Mesenchymal stem cell (in vitro differentiated cells and primary cell): ENCODE measurements around the gene TIAM2.
A peak's percentile ranks its signal among the peaks of the same experiment; 100 is the strongest.

Experiments
- DNase-seq: peaks from one replicate; pipeline ENCODE4 v3.0.0-alpha.2; 2013
- H2AFZ ChIP-seq: one replicate; pipeline ENCODE4 v1.6.1; 2013; ENCODE audit warnings: low read depth, mild to moderate bottlenecking, control low read depth, inconsistent platforms, low read length, moderate library complexity
- H2AK5ac ChIP-seq: 2 replicates; pipeline ENCODE4 v1.6.1; 2013; ENCODE audit warnings: low read length, moderate library complexity, mild to moderate bottlenecking, inconsistent platforms; ENCODE audit not compliant: severe bottlenecking
- H2BK120ac ChIP-seq: one replicate; pipeline ENCODE4 v1.6.1; 2013; ENCODE audit warnings: low read depth, mild to moderate bottlenecking, inconsistent platforms, low read length, moderate library complexity
- H2BK12ac ChIP-seq, 2 experiments: one replicate each; pipeline ENCODE4 v1.6.1; 2013; ENCODE audit warnings: inconsistent platforms in 2 of 2, low read length in 2 of 2, mild to moderate bottlenecking in 2 of 2, moderate library complexity in 2 of 2, control low read depth in 1 of 2
- H2BK15ac ChIP-seq: one replicate; pipeline ENCODE4 v1.6.1; 2013; ENCODE audit warnings: mild to moderate bottlenecking, low read depth, inconsistent platforms; ENCODE audit not compliant: poor library complexity, severe bottlenecking
- H2BK5ac ChIP-seq: 2 replicates; pipeline ENCODE4 v1.6.1; 2013; ENCODE audit warnings: low read depth, mild to moderate bottlenecking, low read length, control low read depth, inconsistent platforms; ENCODE audit not compliant: poor library complexity, severe bottlenecking
- H3K14ac ChIP-seq, 2 experiments: one replicate each; pipeline ENCODE4 v1.6.1; 2013; ENCODE audit warnings: inconsistent platforms in 2 of 2, low read length in 2 of 2, control low read depth in 1 of 2, mild to moderate bottlenecking in 1 of 2, moderate library complexity in 1 of 2
- H3K18ac ChIP-seq, 2 experiments: one replicate each; pipeline ENCODE4 v1.6.1; 2013; ENCODE audit warnings: inconsistent platforms in 2 of 2, low read length in 2 of 2, control low read depth in 1 of 2, low read depth in 1 of 2, mild to moderate bottlenecking in 1 of 2
- H3K23ac ChIP-seq, 2 experiments: one replicate each; pipeline ENCODE4 v1.6.1; 2013; ENCODE audit warnings: inconsistent platforms in 2 of 2, low read length in 2 of 2, mild to moderate bottlenecking in 2 of 2, moderate library complexity in 2 of 2, control low read depth in 1 of 2
- H3K27ac ChIP-seq: 2 replicates; pipeline ENCODE4 v1.5.1; 2013; ENCODE audit warnings: mild to moderate bottlenecking, moderate library complexity, low read length, control low read depth, inconsistent platforms; ENCODE audit not compliant: poor library complexity, severe bottlenecking
- H3K27me3 ChIP-seq, 2 experiments: 2 replicates each; pipeline versions ENCODE4 v1.6.1 to v1.7.0; 2013; ENCODE audit warnings: low read length in 2 of 2, mild to moderate bottlenecking in 2 of 2, moderate library complexity in 2 of 2, control low read depth in 1 of 2, inconsistent platforms in 1 of 2; ENCODE audit not compliant: control insufficient read depth in 1 of 2, insufficient read depth in 1 of 2
- H3K36me3 ChIP-seq, 2 experiments: 2 replicates each; pipeline versions ENCODE4 v1.6.1 to v1.7.0; 2013; ENCODE audit warnings: low read length in 2 of 2, control low read depth in 1 of 2, inconsistent platforms in 1 of 2, low read depth in 1 of 2, mild to moderate bottlenecking in 1 of 2; ENCODE audit not compliant: insufficient read depth in 2 of 2, control insufficient read depth in 1 of 2
- H3K4ac ChIP-seq, 2 experiments: one replicate each; pipeline ENCODE4 v1.6.1; 2013; ENCODE audit warnings: inconsistent platforms in 2 of 2, low read length in 2 of 2, mild to moderate bottlenecking in 2 of 2, moderate library complexity in 2 of 2, control low read depth in 1 of 2, low read depth in 1 of 2
- H3K4me1 ChIP-seq: 2 replicates; pipeline ENCODE4 v1.6.1; 2013; ENCODE audit warnings: low read depth, low read length, control low read depth; ENCODE audit not compliant: control insufficient read depth, insufficient read depth
- H3K4me2 ChIP-seq: 2 replicates; pipeline ENCODE4 v1.6.1; 2013; ENCODE audit warnings: low read length, mild to moderate bottlenecking, inconsistent platforms; ENCODE audit not compliant: poor library complexity, severe bottlenecking
- H3K4me3 ChIP-seq, 2 experiments: 2 replicates each; pipeline versions ENCODE4 v1.5.1 to v1.7.0; 2013; ENCODE audit warnings: low read length in 2 of 2, mild to moderate bottlenecking in 2 of 2, control low read depth in 1 of 2, low read depth in 1 of 2; ENCODE audit not compliant: insufficient read depth in 1 of 2
- H3K79me1 ChIP-seq: replicated peaks from 2 replicates; pipeline ENCODE4 v1.6.1; 2013; ENCODE audit warnings: mild to moderate bottlenecking, control low read depth, low read length, inconsistent platforms; ENCODE audit not compliant: poor library complexity, severe bottlenecking
- H3K9ac ChIP-seq: 2 replicates; pipeline ENCODE4 v1.7.0; 2013; ENCODE audit warnings: mild to moderate bottlenecking, low read length, moderate library complexity
- H3K9me3 ChIP-seq: 2 replicates; pipeline ENCODE4 v1.7.0; 2013; ENCODE audit warnings: mild to moderate bottlenecking, low read length; ENCODE audit not compliant: control insufficient read depth
- H4K8ac ChIP-seq: one replicate; pipeline ENCODE4 v1.6.1; 2013; ENCODE audit warnings: inconsistent platforms, mild to moderate bottlenecking, low read length, moderate library complexity
- H4K91ac ChIP-seq: one replicate; pipeline ENCODE4 v1.6.1; 2013; ENCODE audit warnings: mild to moderate bottlenecking, low read length, inconsistent platforms
- WGBS: methylation state at CpG from one replicate; pipeline ENCODE4 v1.1.7; 2013; ENCODE audit warnings: mixed read lengths; 5-methylcytosine and 5-hydroxymethylcytosine counted together

Gene TIAM2

GRCh38 chr6:155142168-155143028 lies 147.3 kb downstream of the TIAM2 start:
- Histone ChIP-seq H2BK120ac (no peak overlapping the region), H4K8ac (peak overlapping the region; percentile 80), H3K4me3 (peak overlapping the region in 1 of 2 experiments; percentile 67), H3K27ac (no peak overlapping the region), H3K23ac (no peak overlapping the region), H2AFZ (no peak overlapping the region), H3K4me2 (no peak overlapping the region), H3K18ac (peak overlapping the region; percentile 73 to 84), H2BK12ac (peak overlapping the region in 1 of 2 experiments; percentile 51), H3K4me1 (peaks cover 6% of the 10 kb centered on the region), H3K36me3 (no peaks in the 10 kb centered on the region), H3K27me3 (no peaks in the 10 kb centered on the region), H2BK15ac (peak overlapping the region; percentile 44), H3K9ac (peak overlapping the region; percentile 88), H4K91ac (peak overlapping the region; percentile 74), H3K4ac (peak overlapping the region; percentile 0 to 1), H2AK5ac (no peak overlapping the region), H3K14ac (no peak overlapping the region), H2BK5ac (no peak overlapping the region), H3K79me1 (no peaks in the 10 kb centered on the region), H3K9me3 (no peaks in the 10 kb centered on the region)
- WGBS: 45% methylated on average over 13 of the region's 13 CpGs
- DNase-seq: peak; percentile 63

GRCh38 chr6:155143029-155143577 lies 148.0 kb downstream of the TIAM2 start:
- H3K27ac ChIP-seq: no peak overlapping the region
- 7% methylated on average over 3 of the region's 4 CpGs for WGBS

DNA sequence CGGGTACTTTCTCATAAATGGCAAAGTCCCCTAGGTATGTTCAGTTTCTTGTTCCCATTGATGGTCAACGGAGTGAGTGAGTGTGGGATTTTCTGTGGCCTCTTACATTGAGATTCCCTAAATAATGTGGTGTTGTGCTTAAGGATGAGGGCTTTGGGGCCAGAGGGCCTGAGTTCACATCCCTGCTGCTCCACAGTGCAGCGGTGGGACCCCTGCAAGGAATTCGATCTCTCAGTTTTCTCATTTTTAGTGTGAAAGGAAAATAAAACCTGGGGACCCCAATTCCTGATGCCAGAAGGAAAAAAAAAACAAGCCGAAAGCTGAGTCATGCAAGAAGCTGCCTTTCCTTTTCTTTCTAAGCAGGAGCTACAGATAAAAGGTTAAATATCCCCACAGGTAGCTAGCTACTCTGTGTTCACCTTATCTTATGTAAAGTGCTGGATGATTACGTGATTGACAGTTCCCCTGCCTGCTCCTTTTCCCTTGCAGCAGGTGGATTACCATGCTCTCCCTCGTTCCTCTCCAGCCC lies 148.5 kb downstream of the TIAM2 start:
- H3K79me1 ChIP-seq: no peaks in the 10 kb centered on the region
- 62% methylated on average over 6 of the region's 7 CpGs for WGBS
- H3K36me3 ChIP-seq: no peaks in the 10 kb centered on the region

More at GRCh38 chr6:155143029-155143577, 148.0 kb downstream of the TIAM2 start:
- Histone ChIP-seq H3K79me1 (no peaks in the 10 kb centered on the region), H3K18ac (no peak overlapping the region), H4K8ac (no peak overlapping the region), H3K9ac (peak overlapping the region; percentile 88), H3K4me2 (peak overlapping the region; percentile 39), H3K4me1 (peaks cover 6% of the 10 kb centered on the region), H2BK120ac (no peak overlapping the region), H4K91ac (no peak overlapping the region), H3K27me3 (no peaks in the 10 kb centered on the region), H3K23ac (no peak overlapping the region), H2AFZ (no peak overlapping the region), H3K4ac (no peak overlapping the region), H3K14ac (no peak overlapping the region), H3K36me3 (no peaks in the 10 kb centered on the region), H2BK5ac (no peak overlapping the region), H2BK12ac (no peak overlapping the region), H2AK5ac (no peak overlapping the region), H3K4me3 (peak overlapping the region in 1 of 2 experiments; percentile 67), H2BK15ac (no peak overlapping the region), H3K9me3 (no peaks in the 10 kb centered on the region)
- DNase-seq: peak; percentile 76

GRCh38 chr6:155146205-155146604 lies 151.1 kb downstream of the TIAM2 start:
- Histone ChIP-seq H3K4me1 (peaks cover 8% of the 10 kb centered on the region), H4K91ac (no peak overlapping the region), H2BK120ac (no peak overlapping the region), H3K27ac (no peak overlapping the region), H3K36me3 (no peaks in the 10 kb centered on the region), H4K8ac (no peak overlapping the region), H3K23ac (no peak overlapping the region), H2BK15ac (no peak overlapping the region), H2AK5ac (no peak overlapping the region), H3K18ac (no peak overlapping the region), H3K9me3 (no peaks in the 10 kb centered on the region), H3K79me1 (no peaks in the 10 kb centered on the region), H2BK12ac (no peak overlapping the region), H3K4me3 (no peak overlapping the region), H3K4me2 (no peak overlapping the region), H3K9ac (no peak overlapping the region), H3K14ac (no peak overlapping the region), H3K27me3 (no peaks in the 10 kb centered on the region), H2AFZ (no peak overlapping the region), H3K4ac (no peak overlapping the region), H2BK5ac (no peak overlapping the region)
- WGBS: 86% methylated on average over 4 of the region's 4 CpGs
- no peak for DNase-seq

More for the DNA sequence above, 148.5 kb downstream of the TIAM2 start:
- peaks cover 6% of the 10 kb centered on the region for H3K4me1 ChIP-seq
- peak overlapping the region in 1 of 2 experiments; percentile 53 for H3K14ac ChIP-seq
- peak overlapping the region; percentile 30 for H3K27ac ChIP-seq
- no peaks in the 10 kb centered on the region for H3K27me3 ChIP-seq
- no peak overlapping the region for H3K23ac ChIP-seq
- H3K9ac ChIP-seq: peak overlapping the region; percentile 88
- H2AK5ac ChIP-seq: no peak overlapping the region
- H2BK12ac ChIP-seq: peak overlapping the region in 1 of 2 experiments; percentile 25
- H3K4ac ChIP-seq: peak overlapping the region in 1 of 2 experiments; percentile 44
- no peak overlapping the region for H2AFZ ChIP-seq
- no peaks in the 10 kb centered on the region for H3K9me3 ChIP-seq
- DNase-seq: no peak
- H4K91ac ChIP-seq: no peak overlapping the region
- H3K4me2 ChIP-seq: peak overlapping the region; percentile 39
- peak overlapping the region; percentile 72 for H4K8ac ChIP-seq
- peak overlapping the region; percentile 67 for H2BK120ac ChIP-seq
- H3K4me3 ChIP-seq: peak overlapping the region in 1 of 2 experiments; percentile 67
- H2BK5ac ChIP-seq: no peak overlapping the region
- no peak overlapping the region for H2BK15ac ChIP-seq
- peak overlapping the region; percentile 50 to 69 for H3K18ac ChIP-seq
